Aorta (tissue), 5 donors: Measurements from ENCODE around the gene AUTS2. TPM values are rescaled to one million over a fixed set of nuclear protein-coding genes. Genes with fewer than 3 reads are reported as not detected.
A peak's percentile ranks its signal among the peaks of the same experiment; 100 is the strongest.

ENCODE experiments used
- ATAC-seq: fragments of 200-7000 bp; cut with Tn5 transposase; one replicate; pipeline ENCODE4 v1.9.1; 2022; ENCODE audit warnings: moderate library complexity; ENCODE audit not compliant: low FRiP score
- DNase-seq, 2 donors: peaks; one replicate each; pipeline ENCODE4 v3.0.0-alpha.2; 2020
- H3K27ac ChIP-seq, 2 donors: one replicate each; pipeline ENCODE4 v1.5.1; 2013; ENCODE audit warnings: low read length in 2 of 2, mild to moderate bottlenecking in 2 of 2, moderate library complexity in 2 of 2, control low read depth in 1 of 2, inconsistent platforms in 1 of 2, low read depth in 1 of 2
- H3K27me3 ChIP-seq, 2 donors: one replicate each; pipeline ENCODE4 v1.6.1; 2013; ENCODE audit warnings: control low read depth in 1 of 2, low read length in 1 of 2, mild to moderate bottlenecking in 1 of 2, moderate library complexity in 1 of 2; ENCODE audit not compliant: insufficient read depth in 2 of 2, control insufficient read depth in 1 of 2
- H3K36me3 ChIP-seq, 2 donors: one replicate each; pipeline ENCODE4 v1.6.1; 2013; ENCODE audit warnings: control low read depth in 1 of 2, low read length in 1 of 2, mild to moderate bottlenecking in 1 of 2; ENCODE audit not compliant: insufficient read depth in 2 of 2, control insufficient read depth in 1 of 2
- H3K4me1 ChIP-seq, 2 donors: one replicate each; pipeline ENCODE4 v1.6.1; 2013; ENCODE audit warnings: low read length in 2 of 2, control low read depth in 1 of 2, mild to moderate bottlenecking in 1 of 2, moderate library complexity in 1 of 2; ENCODE audit not compliant: insufficient read depth in 2 of 2, control insufficient read depth in 1 of 2
- H3K4me3 ChIP-seq, 2 donors: one replicate each; pipeline ENCODE4 v1.5.1; 2013; ENCODE audit warnings: low read length in 2 of 2, control low read depth in 1 of 2, mild to moderate bottlenecking in 1 of 2
- H3K9me3 ChIP-seq: one replicate; pipeline ENCODE4 v1.6.1; 2013; ENCODE audit warnings: mild to moderate bottlenecking, low read length; ENCODE audit not compliant: control insufficient read depth
- WGBS, 2 donors: extraction: QIAGEN DNeasy Blood & Tissue Kit; methylation state at CpG; one replicate each; pipeline ENCODE4 v1.1.7; 2013; 5-methylcytosine and 5-hydroxymethylcytosine counted together
- intact Hi-C, 2 donors: fragments of 100-400 bp; cut with DNase I; formaldehyde crosslinking; loops; one replicate each; pipeline versions ENCODE4 v1.14.2 to v1.15.0; 2022
- polyA plus RNA-seq, 2 donors: library from polyadenylated mRNA; stranded (reverse); fragments of 200-250 nt; gene quantifications; one replicate each; pipeline ENCODE4 v1.2.3, GENCODE V29; 2013
- total RNA-seq, 2 donors: library from RNA; stranded (reverse); fragmentation: NEBNext Ultra II Directional; extraction: Animal tissue kit (Norgen Biotek cat#: 25700); gene quantifications; one replicate each; pipeline ENCODE4 v1.2.1, GENCODE V29; 2021
- donor health status: healthy with polysubstance abuse.
- donor health status: Bipolar disorder and iron deficiency.
- donor health status: DM: no; HTN: no; CAD: no.
- donor health status: DM: no; HTN: no; CAD: no.
- donor health status: DM: yes; HTN: yes; CAD: no.

The AUTS2 gene
- total and polyA plus RNA-seq, 4 donors: 3.9 to 102 (median 57.0) TPM

GRCh38 chr7:70414368-70414767 is 816.1 kb downstream of the AUTS2 start:
- intact Hi-C loops: no loop called here
- 90 to 94% methylated on average over 6 of the region's 6 CpGs for WGBS, 2 donors

GRCh38 chr7:70415179-70415972 is 817.1 kb downstream of the AUTS2 start:
- no peak for ATAC-seq
- intact Hi-C loops: no loop called here

More at GRCh38 chr7:70414368-70414767, 816.1 kb downstream of the AUTS2 start:
- no peaks in the 10 kb centered on the region for H3K27me3 ChIP-seq
- no peaks in the 10 kb centered on the region for H3K9me3 ChIP-seq
- DNase-seq: no peak
- H3K27ac ChIP-seq: no peak overlapping the region
- no peak overlapping the region for H3K4me3 ChIP-seq
- ATAC-seq: no peak
- no peaks in the 10 kb centered on the region for H3K4me1 ChIP-seq
- no peaks in the 10 kb centered on the region for H3K36me3 ChIP-seq

GRCh38 chr7:70416347-70416985 is 818.2 kb downstream of the AUTS2 start:
- H3K27ac ChIP-seq: no peak overlapping the region
- intact Hi-C loops: no loop called here
- H3K9me3 ChIP-seq: no peaks in the 10 kb centered on the region
- no peak overlapping the region for H3K4me3 ChIP-seq
- no peaks in the 10 kb centered on the region for H3K36me3 ChIP-seq
- DNase-seq (no peak), ATAC-seq (no peak)
- 96 to 97% methylated on average over 11 of the region's 11 CpGs for WGBS, 2 donors
- H3K4me1 ChIP-seq: no peaks in the 10 kb centered on the region
- H3K27me3 ChIP-seq: no peaks in the 10 kb centered on the region

More at GRCh38 chr7:70415179-70415972, 817.1 kb downstream of the AUTS2 start:
- H3K27me3 ChIP-seq: no peaks in the 10 kb centered on the region
- H3K4me1 ChIP-seq: no peaks in the 10 kb centered on the region
- H3K36me3 ChIP-seq: no peaks in the 10 kb centered on the region
- DNase-seq: no peak
- no peaks in the 10 kb centered on the region for H3K9me3 ChIP-seq
- WGBS, 2 donors: 93 to 96% methylated on average over 10 of the region's 10 CpGs
- H3K4me3 ChIP-seq: no peak overlapping the region
- H3K27ac ChIP-seq: no peak overlapping the region

- H3K9me3 ChIP-seq: no peaks in the 10 kb centered on the region
- WGBS, 2 donors: 92 to 93% methylated on average over 16 of the region's 16 CpGs
- H3K4me1 ChIP-seq: no peaks in the 10 kb centered on the region
- intact Hi-C loops: no loop called here
- no peak overlapping the region for H3K4me3 ChIP-seq
- ATAC-seq (peak; percentile 42), DNase-seq (no peak)
- H3K27me3 ChIP-seq: no peaks in the 10 kb centered on the region
- no peak overlapping the region for H3K27ac ChIP-seq
- H3K36me3 ChIP-seq: no peaks in the 10 kb centered on the region
Observed at GRCh38 chr7:70416986-70417655, 818.8 kb downstream of the AUTS2 start.

- Histone ChIP-seq H3K9me3 (no peaks in the 10 kb centered on the region), H3K27me3 (no peaks in the 10 kb centered on the region), H3K4me1 (no peaks in the 10 kb centered on the region), H3K4me3 (no peak overlapping the region), H3K36me3 (no peaks in the 10 kb centered on the region), H3K27ac (no peak overlapping the region)
- ATAC-seq: no peak
- WGBS, 2 donors: 88 to 92% methylated on average over 8 of the region's 8 CpGs
- no peak for DNase-seq
- intact Hi-C loops: loop anchor here in 1 of 2 donors (10.0 kb wide), 1 partner anchor 195 kb away; no protein-coding TSS in a partner anchor
Observed at GRCh38 chr7:70419526-70420380, 821.5 kb downstream of the AUTS2 start.

- WGBS, 2 donors: 94 to 99% methylated on average over 2 of the region's 2 CpGs
- Histone ChIP-seq H3K4me1 (no peaks in the 10 kb centered on the region), H3K27ac (no peak overlapping the region), H3K27me3 (no peaks in the 10 kb centered on the region), H3K4me3 (no peak overlapping the region), H3K36me3 (no peaks in the 10 kb centered on the region), H3K9me3 (no peaks in the 10 kb centered on the region)
- intact Hi-C loops: loop anchor here in 1 of 2 donors (10.0 kb wide), 1 partner anchor 194 kb away; no protein-coding TSS in a partner anchor
- ATAC-seq (no peak), DNase-seq (no peak)
Observed at GRCh38 chr7:70420381-70420662, 822.0 kb downstream of the AUTS2 start.

GRCh38 chr7:70421319-70421718 is 823.0 kb downstream of the AUTS2 start:
- no peak for DNase-seq
- no peak overlapping the region for H3K27ac ChIP-seq

GRCh38 chr7:70426249-70426880 is 828.1 kb downstream of the AUTS2 start:
- ATAC-seq: no peak
- Histone ChIP-seq H3K4me1 (no peaks in the 10 kb centered on the region), H3K27me3 (no peaks in the 10 kb centered on the region), H3K36me3 (no peaks in the 10 kb centered on the region), H3K4me3 (no peak overlapping the region), H3K27ac (no peak overlapping the region), H3K9me3 (no peaks in the 10 kb centered on the region)
- no peak for DNase-seq
- intact Hi-C loops: loop anchor here in 1 of 2 donors (10.0 kb wide), 1 partner anchor 188 kb away; no protein-coding TSS in a partner anchor
- WGBS, 2 donors: 96% methylated on average over 12 of the region's 12 CpGs

More at GRCh38 chr7:70421319-70421718, 823.0 kb downstream of the AUTS2 start:
- WGBS, 2 donors: 90 to 93% methylated on average over 2 of the region's 2 CpGs
- Histone ChIP-seq H3K4me3 (no peak overlapping the region), H3K4me1 (no peaks in the 10 kb centered on the region), H3K27me3 (no peaks in the 10 kb centered on the region), H3K36me3 (no peaks in the 10 kb centered on the region), H3K9me3 (no peaks in the 10 kb centered on the region)
- intact Hi-C loops: loop anchor here in 1 of 2 donors (10.0 kb wide), 1 partner anchor 193 kb away; no protein-coding TSS in a partner anchor
- ATAC-seq: no peak
